PC-9 (cell line): ENCODE results near the gene COX4I1.

Experiments
- EZH2 ChIP-seq: fragments of 200-600 bp; sonication (generic); IDR thresholded peaks from 2 replicates; pipeline ENCODE4 v1.8.0; 2017; ENCODE audit warnings: antibody characterized with exemption, low read depth
- TF ChIP-seq, protein P1 (sequence below): fragments of 200-600 bp; sonication (generic); conservative IDR thresholded peaks from 2 replicates; pipeline ENCODE4 v1.6.1; 2017; ENCODE audit warnings: mixed run types, antibody characterized with exemption, mild to moderate bottlenecking, moderate library complexity

DNA sequence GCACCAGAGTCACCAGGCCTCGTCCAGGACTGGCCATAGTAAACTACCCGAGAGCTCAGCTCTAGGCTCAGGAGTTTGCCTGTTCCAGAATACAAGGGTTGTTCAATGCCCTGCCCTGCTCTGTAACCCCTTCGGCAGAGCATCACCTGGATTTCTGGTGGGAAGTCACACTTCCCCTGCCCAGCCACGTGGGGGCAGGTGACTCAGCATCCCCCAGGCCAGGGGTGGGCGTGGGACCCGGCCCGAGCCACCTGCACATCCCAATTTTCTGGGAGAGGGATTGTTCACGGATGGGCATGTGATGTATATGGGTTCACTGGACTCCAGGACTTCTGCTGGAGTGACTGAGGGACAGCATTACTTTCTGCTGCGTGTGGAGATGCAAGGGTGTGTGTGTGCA lies 25.8 kb downstream of the COX4I1 start:
- TF ChIP-seq, protein P1, sequence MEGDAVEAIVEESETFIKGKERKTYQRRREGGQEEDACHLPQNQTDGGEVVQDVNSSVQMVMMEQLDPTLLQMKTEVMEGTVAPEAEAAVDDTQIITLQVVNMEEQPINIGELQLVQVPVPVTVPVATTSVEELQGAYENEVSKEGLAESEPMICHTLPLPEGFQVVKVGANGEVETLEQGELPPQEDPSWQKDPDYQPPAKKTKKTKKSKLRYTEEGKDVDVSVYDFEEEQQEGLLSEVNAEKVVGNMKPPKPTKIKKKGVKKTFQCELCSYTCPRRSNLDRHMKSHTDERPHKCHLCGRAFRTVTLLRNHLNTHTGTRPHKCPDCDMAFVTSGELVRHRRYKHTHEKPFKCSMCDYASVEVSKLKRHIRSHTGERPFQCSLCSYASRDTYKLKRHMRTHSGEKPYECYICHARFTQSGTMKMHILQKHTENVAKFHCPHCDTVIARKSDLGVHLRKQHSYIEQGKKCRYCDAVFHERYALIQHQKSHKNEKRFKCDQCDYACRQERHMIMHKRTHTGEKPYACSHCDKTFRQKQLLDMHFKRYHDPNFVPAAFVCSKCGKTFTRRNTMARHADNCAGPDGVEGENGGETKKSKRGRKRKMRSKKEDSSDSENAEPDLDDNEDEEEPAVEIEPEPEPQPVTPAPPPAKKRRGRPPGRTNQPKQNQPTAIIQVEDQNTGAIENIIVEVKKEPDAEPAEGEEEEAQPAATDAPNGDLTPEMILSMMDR = 0 out of 2 replicates have a peak, but pooled peaks have one; percentile 21
- no peak for TF ChIP-seq EZH2
